ENCODE data around the gene GOLGA6L7. TPM values are rescaled to one million over a fixed set of nuclear protein-coding genes. Genes with fewer than 3 reads are reported as not detected.
"Not testable (repeated sequence)": the region's sequence is repeated elsewhere in the genome, so short reads cannot be mapped to it uniquely, and the experiment has no call there.

GOLGA6L7 gene
- total RNA-seq, 1 donor from 2014 or later = not detected

DNA sequence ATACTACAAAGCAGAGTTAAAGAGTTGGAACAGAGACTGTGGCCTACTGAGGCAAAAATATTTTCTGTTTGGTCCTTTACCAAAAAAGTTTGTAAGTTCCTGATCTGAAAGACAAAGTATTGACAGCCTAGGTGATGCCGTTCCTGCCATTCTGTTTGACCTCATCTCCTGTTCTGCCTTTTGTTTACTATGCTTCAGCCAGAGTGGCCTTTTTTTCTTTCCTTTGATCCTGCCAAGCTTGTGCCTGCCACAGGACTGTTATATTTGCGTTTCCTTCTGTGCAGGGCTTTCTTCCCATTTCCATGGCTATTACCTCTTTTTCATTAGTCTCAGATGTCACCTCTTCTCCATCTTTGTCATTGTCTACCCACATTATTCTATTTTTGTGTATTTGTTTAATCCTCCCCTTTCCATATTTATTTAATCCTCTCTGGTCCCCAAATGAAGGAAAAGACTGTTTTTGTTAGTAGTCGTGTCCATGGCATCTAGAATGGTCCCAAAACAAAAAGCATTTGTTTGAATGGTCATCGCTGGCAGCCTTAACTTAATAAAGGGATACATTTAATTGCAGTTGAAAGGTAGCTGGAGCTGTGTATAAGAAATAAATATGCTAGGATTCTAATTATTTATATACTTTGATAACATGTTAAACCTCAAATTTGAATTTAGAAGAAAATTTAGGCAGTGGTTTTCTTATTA, 36.4 kb downstream of the GOLGA6L7 start:
- peaks cover 18% of the 10 kb centered on the region for H3K4me1 Mint-ChIP-seq
- not testable (repeated sequence) for H3K4me3 Mint-ChIP-seq

GRCh38 chr15:28810444-28810843, 38.0 kb downstream of the GOLGA6L7 start:
- not testable (repeated sequence) for H3K4me1 ChIP-seq; DNase-seq (ENCODE audit: low spot score); H3K27me3 Mint-ChIP-seq (ENCODE audit: insufficient read depth, low read depth); H3K4me3 Mint-ChIP-seq; H3K27me3 ChIP-seq; H3K27ac Mint-ChIP-seq; H3K36me3 Mint-ChIP-seq; H3K4me2 ChIP-seq; H3K9ac ChIP-seq; H3K27ac ChIP-seq; H2AFZ ChIP-seq (replicated peaks); H3K9me3 Mint-ChIP-seq; H3K79me2 ChIP-seq (ENCODE audit: low read depth); H3K4me3 ChIP-seq; H4K20me1 ChIP-seq (ENCODE audit: low read depth); H3K36me3 ChIP-seq; H3K9me3 ChIP-seq (ENCODE audit: low read depth); H3F3A ChIP-seq (ENCODE audit: low read depth)
- peaks cover 18% of the 10 kb centered on the region for H3K4me1 Mint-ChIP-seq

More for the DNA sequence above, 36.4 kb downstream of the GOLGA6L7 start:
- H3K4me3 ChIP-seq; H3K27me3 ChIP-seq; H3K4me1 ChIP-seq; H3F3A ChIP-seq (ENCODE audit: low read depth); DNase-seq (ENCODE audit: low spot score); H3K4me2 ChIP-seq; H3K27ac Mint-ChIP-seq; H4K20me1 ChIP-seq (ENCODE audit: low read depth); H3K79me2 ChIP-seq (ENCODE audit: low read depth); H3K36me3 Mint-ChIP-seq; H3K27me3 Mint-ChIP-seq (ENCODE audit: insufficient read depth, low read depth); H3K9ac ChIP-seq; H3K27ac ChIP-seq; H3K9me3 Mint-ChIP-seq; H2AFZ ChIP-seq (replicated peaks); H3K36me3 ChIP-seq; H3K9me3 ChIP-seq (ENCODE audit: low read depth): not testable (repeated sequence)

DNA sequence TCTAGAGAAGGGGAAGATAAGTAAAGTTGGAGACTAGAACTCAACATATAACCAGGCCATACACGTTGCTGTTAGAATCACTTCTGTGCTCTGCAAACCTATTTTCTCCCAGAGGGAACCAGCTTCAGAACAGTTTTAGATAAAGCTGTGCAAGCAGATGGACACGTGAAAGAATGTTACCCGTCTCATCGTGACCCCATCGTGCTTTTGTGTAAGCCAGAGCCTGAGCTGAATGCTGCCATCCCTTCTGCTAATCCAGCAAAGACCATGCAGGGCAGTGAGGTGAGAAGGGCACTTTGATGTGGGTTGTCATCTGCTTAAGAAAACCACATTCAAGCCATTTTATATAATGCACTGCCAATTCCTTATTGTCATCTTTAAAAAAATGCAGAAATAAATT, 40.3 kb downstream of the GOLGA6L7 start:
- not testable (repeated sequence) for H3K4me3 ChIP-seq; H3K36me3 ChIP-seq; H3K36me3 Mint-ChIP-seq; H3K27ac Mint-ChIP-seq; H3K9me3 Mint-ChIP-seq; H3K9me3 ChIP-seq (ENCODE audit: low read depth); H3K27ac ChIP-seq; H3K4me2 ChIP-seq; H3K4me1 ChIP-seq; H3K4me3 Mint-ChIP-seq; H4K20me1 ChIP-seq (ENCODE audit: low read depth); H3K9ac ChIP-seq; H3K27me3 Mint-ChIP-seq (ENCODE audit: insufficient read depth, low read depth); H3K79me2 ChIP-seq (ENCODE audit: low read depth); H3K27me3 ChIP-seq; H3F3A ChIP-seq (ENCODE audit: low read depth)
- peak; percentile 37 for DNase-seq (ENCODE audit: low spot score)
- peaks cover 14% of the 10 kb centered on the region for H3K4me1 Mint-ChIP-seq
- H2AFZ ChIP-seq (replicated peaks) = peak overlapping the region; percentile 68

- H3K27ac Mint-ChIP-seq; H3K36me3 Mint-ChIP-seq; H4K20me1 ChIP-seq (ENCODE audit: low read depth); H3K79me2 ChIP-seq (ENCODE audit: low read depth); H3K27me3 Mint-ChIP-seq (ENCODE audit: insufficient read depth, low read depth); H3K4me1 ChIP-seq; DNase-seq (ENCODE audit: low spot score); H3K9me3 Mint-ChIP-seq; H3K4me2 ChIP-seq; H3K27ac ChIP-seq; H3K27me3 ChIP-seq; H3K9me3 ChIP-seq (ENCODE audit: low read depth); H3K4me1 Mint-ChIP-seq; H3K9ac ChIP-seq; H3K4me3 Mint-ChIP-seq; H3K36me3 ChIP-seq; H3F3A ChIP-seq (ENCODE audit: low read depth); H2AFZ ChIP-seq (replicated peaks); H3K4me3 ChIP-seq: not testable (repeated sequence)
Measured at GRCh38 chr15:28800366-28800765, 48.1 kb downstream of the GOLGA6L7 start.

DNA sequence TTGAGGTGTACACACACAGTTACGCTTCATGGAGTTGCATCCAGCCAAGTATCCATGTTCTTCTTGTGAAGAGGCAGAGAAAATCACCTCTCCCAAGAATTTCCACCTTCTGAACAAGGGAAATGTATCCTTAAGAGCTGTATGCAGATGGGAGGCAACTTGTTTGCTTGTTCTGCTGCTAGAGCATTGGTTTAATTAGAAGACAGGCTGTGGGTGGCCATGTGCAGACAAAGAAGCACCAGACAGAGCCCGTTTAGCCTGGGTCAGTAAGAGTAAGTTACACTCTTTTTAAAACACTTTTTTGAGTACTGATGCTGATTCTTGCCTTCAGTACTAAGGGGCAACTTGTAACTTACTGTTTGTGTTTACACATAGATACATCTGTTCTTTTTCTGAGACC, 50.2 kb downstream of the GOLGA6L7 start:
- not testable (repeated sequence) for H3K4me3 ChIP-seq; H3K79me2 ChIP-seq (ENCODE audit: low read depth); H3F3A ChIP-seq (ENCODE audit: low read depth); H3K27me3 ChIP-seq; H3K4me1 ChIP-seq; H3K9me3 ChIP-seq (ENCODE audit: low read depth); H3K27me3 Mint-ChIP-seq (ENCODE audit: insufficient read depth, low read depth); H3K4me1 Mint-ChIP-seq; H3K27ac ChIP-seq; H3K36me3 Mint-ChIP-seq; H3K4me2 ChIP-seq; H3K9me3 Mint-ChIP-seq; H4K20me1 ChIP-seq (ENCODE audit: low read depth); H3K36me3 ChIP-seq; H2AFZ ChIP-seq (replicated peaks); H3K27ac Mint-ChIP-seq; H3K9ac ChIP-seq; H3K4me3 Mint-ChIP-seq
- peak; percentile 21 for DNase-seq (ENCODE audit: low spot score)

DNA sequence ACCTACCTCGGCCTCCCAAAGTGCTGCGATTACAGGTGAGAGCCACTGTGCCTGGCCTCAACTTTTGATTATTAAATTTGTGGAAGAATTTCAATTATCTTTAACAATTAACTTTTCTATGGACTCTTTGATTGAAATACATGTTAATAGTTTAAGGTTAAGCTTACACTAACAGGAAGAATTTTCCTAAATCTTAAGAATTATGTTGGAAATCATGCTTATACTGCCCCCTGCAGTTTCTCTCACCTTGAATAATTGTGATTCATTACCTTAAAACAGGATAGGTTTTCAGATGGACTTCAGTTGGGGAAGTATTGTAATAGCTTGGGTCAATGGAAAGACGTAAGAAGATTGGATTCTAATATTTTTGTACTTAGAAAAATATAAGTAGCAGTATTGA, 54.2 kb downstream of the GOLGA6L7 start:
- not testable (repeated sequence) for H3K27ac Mint-ChIP-seq; H3K9me3 ChIP-seq (ENCODE audit: low read depth); H4K20me1 ChIP-seq (ENCODE audit: low read depth); H3K9me3 Mint-ChIP-seq; DNase-seq (ENCODE audit: low spot score); H3K4me1 ChIP-seq; H3K4me2 ChIP-seq; H3K4me3 Mint-ChIP-seq; H3K4me3 ChIP-seq; H3K27me3 Mint-ChIP-seq (ENCODE audit: insufficient read depth, low read depth); H3K9ac ChIP-seq; H3F3A ChIP-seq (ENCODE audit: low read depth); H3K4me1 Mint-ChIP-seq; H3K36me3 Mint-ChIP-seq; H3K36me3 ChIP-seq; H3K27me3 ChIP-seq; H3K79me2 ChIP-seq (ENCODE audit: low read depth); H2AFZ ChIP-seq (replicated peaks); H3K27ac ChIP-seq
- TF ChIP-seq, protein P1, sequence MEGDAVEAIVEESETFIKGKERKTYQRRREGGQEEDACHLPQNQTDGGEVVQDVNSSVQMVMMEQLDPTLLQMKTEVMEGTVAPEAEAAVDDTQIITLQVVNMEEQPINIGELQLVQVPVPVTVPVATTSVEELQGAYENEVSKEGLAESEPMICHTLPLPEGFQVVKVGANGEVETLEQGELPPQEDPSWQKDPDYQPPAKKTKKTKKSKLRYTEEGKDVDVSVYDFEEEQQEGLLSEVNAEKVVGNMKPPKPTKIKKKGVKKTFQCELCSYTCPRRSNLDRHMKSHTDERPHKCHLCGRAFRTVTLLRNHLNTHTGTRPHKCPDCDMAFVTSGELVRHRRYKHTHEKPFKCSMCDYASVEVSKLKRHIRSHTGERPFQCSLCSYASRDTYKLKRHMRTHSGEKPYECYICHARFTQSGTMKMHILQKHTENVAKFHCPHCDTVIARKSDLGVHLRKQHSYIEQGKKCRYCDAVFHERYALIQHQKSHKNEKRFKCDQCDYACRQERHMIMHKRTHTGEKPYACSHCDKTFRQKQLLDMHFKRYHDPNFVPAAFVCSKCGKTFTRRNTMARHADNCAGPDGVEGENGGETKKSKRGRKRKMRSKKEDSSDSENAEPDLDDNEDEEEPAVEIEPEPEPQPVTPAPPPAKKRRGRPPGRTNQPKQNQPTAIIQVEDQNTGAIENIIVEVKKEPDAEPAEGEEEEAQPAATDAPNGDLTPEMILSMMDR (IDR thresholded peaks at IDR 0.05) = peak; percentile 41
